Fibroblast of the aortic adventitia (primary cell): ENCODE measurements around the gene ARL5C. TPM values are rescaled to one million over a fixed set of nuclear protein-coding genes. Genes with fewer than 3 reads are reported as not detected.

Experiments used
- DNase-seq: peaks from one replicate; pipeline ENCODE4 v3.0.0-alpha.2; 2010; ENCODE audit warnings: low read depth
- H3K4me3 ChIP-seq: 2 replicates; pipeline ENCODE4 v1.5.1; 2011; ENCODE audit warnings: low read depth, mild to moderate bottlenecking, control low read depth, low read length, moderate library complexity
- total RNA-seq: library from RNA; depleted of rRNA; stranded (reverse); fragments of >200 nt; gene quantifications from 2 replicates; pipeline ENCODE4 v1.2.3, GENCODE V29; 2012; ENCODE audit warnings: low replicate concordance
- TF ChIP-seq, protein P1 (sequence below): IDR thresholded peaks from 2 replicates; pipeline ENCODE4 v1.5.1; 2011; ENCODE audit warnings: mild to moderate bottlenecking, low read length, control low read depth, inconsistent platforms; ENCODE audit not compliant: insufficient read depth

Gene ARL5C
- total RNA-seq, 1 donor: not detected

DNA sequence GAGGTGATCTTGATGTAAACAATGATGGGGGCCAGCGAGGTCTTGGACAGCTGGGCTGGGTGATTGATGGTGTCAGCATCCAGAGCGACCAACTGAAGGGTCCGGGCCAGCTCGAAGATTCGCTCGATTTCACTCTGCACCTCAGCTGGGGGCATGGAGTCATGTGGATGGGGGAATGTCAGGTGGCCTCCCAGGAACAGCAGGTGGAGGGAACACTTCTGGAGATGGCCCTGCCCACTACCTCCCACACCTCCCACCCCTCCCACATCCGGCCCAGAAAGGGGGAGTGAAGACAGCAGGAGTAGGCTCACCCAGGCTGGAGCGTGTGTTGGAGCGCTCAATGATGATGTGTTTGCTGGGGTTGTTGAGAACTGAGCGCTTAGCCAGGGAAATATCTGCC is 17.8 kb upstream of the ARL5C start:
- TF ChIP-seq, protein P1, sequence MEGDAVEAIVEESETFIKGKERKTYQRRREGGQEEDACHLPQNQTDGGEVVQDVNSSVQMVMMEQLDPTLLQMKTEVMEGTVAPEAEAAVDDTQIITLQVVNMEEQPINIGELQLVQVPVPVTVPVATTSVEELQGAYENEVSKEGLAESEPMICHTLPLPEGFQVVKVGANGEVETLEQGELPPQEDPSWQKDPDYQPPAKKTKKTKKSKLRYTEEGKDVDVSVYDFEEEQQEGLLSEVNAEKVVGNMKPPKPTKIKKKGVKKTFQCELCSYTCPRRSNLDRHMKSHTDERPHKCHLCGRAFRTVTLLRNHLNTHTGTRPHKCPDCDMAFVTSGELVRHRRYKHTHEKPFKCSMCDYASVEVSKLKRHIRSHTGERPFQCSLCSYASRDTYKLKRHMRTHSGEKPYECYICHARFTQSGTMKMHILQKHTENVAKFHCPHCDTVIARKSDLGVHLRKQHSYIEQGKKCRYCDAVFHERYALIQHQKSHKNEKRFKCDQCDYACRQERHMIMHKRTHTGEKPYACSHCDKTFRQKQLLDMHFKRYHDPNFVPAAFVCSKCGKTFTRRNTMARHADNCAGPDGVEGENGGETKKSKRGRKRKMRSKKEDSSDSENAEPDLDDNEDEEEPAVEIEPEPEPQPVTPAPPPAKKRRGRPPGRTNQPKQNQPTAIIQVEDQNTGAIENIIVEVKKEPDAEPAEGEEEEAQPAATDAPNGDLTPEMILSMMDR: no peak
- H3K4me3 ChIP-seq: no peak overlapping the region
- DNase-seq: no peak

DNA sequence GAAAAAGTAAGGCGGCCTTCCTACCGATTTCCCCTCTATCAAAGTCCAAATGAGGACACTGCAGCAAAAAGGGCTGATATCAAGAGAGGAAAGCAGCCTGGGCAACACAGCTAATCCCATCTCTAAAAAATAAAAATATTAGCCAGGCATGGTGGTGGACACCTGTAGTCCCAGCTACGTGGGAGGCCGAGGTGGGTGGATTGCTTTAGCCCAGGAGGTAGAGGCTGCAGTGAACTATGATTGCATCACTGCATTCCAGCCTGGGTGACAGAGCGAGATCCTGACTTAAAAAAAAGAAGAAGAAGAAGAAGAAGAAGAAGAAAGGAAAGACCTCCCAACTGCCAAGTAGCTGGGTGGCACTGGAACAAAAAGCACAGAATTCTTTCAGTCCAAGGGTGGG is 17.1 kb upstream of the ARL5C start:
- H3K4me3 ChIP-seq: no peak overlapping the region
- TF ChIP-seq, protein P1: no peak
- DNase-seq: no peak

DNA sequence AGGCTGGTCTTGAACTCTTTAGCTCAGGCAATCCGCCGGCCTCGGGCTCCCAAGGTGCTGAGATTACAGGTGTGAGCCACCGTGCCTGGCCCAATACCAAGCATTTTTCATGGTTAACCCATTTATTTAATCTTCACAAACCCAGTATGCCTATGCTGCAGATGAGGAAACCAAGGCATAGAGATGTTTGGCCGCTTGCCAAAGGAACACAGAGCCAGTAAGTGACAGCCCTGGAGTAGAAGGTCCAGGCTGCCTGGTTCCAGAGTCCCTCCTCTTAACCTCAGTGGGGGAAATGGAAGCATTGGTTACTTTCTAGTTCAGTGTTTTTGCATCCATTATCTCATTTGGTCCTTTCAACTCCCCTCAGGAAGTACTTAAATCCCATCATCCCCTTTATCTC is 15.3 kb upstream of the ARL5C start:
- no peak for DNase-seq
- TF ChIP-seq, protein P1: no peak
- H3K4me3 ChIP-seq: no peak overlapping the region

DNA sequence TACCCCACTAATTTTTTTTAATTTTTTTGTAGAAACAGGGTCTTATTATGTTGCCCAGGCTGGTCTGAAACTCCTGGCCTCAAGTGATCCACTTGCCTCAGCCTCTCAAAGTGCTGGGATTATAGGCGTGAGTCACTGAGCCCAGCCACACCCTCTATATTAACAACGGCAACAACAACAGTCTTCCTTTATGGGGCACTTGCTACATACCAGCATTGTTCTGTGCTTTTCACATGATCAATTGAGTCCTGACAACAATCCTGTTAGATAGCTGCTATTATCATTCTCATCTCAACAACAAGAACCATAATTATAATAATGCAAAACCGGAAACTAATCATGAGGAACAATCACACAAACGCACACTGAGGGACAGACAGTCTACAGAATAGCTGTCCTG is 12.6 kb upstream of the ARL5C start:
- peak; percentile 56 for DNase-seq
- no peak overlapping the region for H3K4me3 ChIP-seq
- TF ChIP-seq, protein P1: no peak

DNA sequence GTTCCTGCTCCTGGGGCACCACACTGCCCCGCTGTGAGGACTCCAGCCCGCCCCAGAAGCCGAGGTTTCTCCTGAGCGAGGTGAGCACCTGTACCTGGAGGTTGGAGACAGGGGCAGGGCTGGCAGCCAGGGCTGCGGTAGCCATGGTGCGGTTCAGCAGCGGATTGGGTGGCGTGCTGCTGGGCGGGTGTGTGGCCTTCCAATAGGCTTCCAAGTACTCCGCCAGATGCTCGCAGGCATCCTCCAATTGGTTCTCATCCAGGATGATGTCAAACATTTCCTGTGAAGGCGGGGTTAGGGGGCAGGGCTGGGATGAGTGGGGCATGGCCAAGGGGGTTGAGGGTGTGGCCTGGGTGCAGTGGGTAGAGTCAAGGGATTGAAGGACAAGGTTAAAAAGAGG is 11.3 kb upstream of the ARL5C start:
- TF ChIP-seq, protein P1: no peak
- peak; percentile 47 for DNase-seq
- H3K4me3 ChIP-seq: no peak overlapping the region

DNA sequence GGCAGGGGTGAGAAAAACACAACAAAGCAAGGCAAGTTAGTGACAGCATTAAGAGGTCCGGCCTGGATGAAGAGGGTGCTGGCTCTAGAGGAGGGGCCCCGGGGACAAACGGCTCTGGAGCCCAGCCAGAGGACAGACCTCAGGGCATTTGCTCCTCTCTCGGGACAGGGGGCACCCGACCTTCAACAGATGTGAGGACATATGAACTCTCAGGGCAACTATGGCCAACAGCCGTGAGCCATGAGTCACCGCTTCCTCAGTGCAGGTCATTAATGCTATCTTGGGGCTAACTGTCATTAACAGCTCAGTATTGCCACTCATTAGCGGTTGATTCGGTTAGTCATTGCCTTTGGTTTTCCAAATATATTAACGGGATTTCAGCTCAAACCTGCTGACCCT is 9.7 kb upstream of the ARL5C start:
- H3K4me3 ChIP-seq: no peak overlapping the region
- DNase-seq: no peak
- TF ChIP-seq, protein P1: no peak

DNA sequence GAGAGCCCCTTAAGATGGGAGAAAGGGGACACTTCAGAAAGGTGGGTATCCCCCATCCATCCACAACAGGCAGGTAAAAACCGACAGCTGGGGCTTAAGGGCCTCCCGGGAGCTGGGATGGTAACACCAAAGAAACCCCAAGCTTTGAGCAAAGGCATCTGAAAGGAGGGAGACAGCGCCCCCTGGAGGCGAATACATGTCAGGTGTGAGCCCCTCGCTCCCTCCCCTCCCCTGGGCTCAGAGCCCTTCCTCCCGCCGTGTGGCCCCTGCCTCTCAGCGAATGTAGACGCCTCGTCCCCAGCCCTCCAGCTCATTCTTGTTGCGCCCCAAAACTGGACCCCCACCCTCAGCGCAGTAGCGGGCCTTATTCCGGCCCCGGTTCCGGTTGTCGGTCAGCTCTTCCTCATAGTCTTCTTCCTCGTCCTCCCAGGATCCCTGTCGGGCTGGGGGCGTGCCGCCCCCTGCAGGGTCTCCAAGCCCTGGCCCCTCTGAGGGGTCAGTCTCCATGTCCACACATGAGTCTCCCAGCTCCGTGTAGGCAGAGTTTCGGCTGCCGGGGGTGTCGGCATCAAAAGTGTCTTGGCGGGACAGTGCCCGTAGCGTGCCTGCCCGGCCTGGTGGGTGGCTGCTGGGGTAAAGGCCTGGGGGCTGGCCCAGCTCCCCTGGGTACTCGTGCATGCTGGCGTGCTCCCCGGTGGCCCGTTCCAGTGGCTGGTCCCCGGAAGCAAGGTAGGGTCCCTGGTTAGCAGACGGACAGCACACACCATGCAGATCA is 9.1 kb upstream of the ARL5C start:
- TF ChIP-seq, protein P1: peak; percentile 73
- peak; percentile 63 for DNase-seq
- H3K4me3 ChIP-seq: no peak overlapping the region
